GM19463 (cell line): Measurements from ENCODE around the gene RASL10B.
"Not testable (repeated sequence)": the region's sequence is repeated elsewhere in the genome, so short reads cannot be mapped to it uniquely, and the experiment has no call there.

Source experiments
- ATAC-seq: cut with Tn5 transposase; IDR thresholded peaks from one replicate; pipeline ENCODE4 v1.9.1; 2021; ENCODE audit warnings: mild to moderate bottlenecking, moderate library complexity; ENCODE audit not compliant: unreplicated experiment

Gene RASL10B

DNA sequence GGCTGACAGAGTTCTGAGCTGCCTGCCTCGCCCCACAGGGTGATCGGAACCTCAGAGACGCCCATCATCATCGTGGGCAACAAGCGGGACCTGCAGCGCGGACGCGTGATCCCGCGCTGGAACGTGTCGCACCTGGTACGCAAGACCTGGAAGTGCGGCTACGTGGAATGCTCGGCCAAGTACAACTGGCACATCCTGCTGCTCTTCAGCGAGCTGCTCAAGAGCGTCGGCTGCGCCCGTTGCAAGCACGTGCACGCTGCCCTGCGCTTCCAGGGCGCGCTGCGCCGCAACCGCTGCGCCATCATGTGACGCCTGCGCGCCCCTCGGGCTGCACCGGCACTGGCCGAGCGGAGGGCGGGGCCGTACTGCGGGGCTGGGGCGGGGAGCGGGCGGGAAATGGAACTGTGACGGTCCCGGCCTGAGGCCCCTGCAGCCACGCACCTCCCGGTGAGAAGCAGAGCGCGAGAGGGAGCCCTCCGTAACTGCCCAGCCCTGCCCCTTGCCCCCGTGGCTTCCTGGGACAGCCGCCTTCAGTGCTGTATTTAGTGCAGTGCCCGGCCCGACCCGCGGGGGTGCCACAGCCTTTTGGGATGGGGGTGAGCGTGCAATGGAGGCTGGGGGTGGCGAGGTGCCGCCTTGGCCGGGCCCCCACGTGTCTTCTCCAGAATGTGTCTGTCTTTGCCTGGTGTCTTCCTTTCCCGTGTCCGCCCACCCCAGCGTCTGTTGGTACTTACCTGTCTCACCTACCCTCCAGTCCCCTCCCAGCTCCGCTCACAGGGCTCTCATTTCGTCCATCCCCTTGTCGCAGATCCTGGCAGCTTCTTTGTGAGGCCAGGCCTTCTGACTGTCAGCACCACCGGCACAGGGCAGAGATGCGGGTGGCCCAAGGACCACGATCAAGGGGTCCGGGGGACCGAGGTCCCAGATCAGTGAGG, 9.8 kb downstream of the RASL10B start:
- no peak for ATAC-seq

DNA sequence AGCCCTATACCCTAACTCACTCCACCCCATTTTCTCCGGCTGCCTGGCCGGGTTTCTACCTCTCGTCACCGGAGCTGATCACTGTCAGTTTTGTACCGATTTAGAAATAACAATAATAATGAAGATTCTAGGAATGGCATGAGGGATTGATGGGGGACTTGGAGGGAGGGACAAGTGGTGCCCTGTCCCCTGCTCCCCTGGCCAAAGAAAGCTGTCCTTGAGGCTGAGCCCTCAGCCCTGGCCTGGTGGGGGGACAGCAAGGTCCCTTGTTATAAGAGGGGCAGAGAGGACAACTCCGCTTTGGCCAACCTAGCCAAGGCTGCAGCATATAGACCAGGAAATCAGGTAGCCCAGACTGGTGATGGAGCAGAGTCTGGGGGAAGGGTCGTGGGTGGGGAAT, 11.1 kb downstream of the RASL10B start:
- ATAC-seq: no peak

DNA sequence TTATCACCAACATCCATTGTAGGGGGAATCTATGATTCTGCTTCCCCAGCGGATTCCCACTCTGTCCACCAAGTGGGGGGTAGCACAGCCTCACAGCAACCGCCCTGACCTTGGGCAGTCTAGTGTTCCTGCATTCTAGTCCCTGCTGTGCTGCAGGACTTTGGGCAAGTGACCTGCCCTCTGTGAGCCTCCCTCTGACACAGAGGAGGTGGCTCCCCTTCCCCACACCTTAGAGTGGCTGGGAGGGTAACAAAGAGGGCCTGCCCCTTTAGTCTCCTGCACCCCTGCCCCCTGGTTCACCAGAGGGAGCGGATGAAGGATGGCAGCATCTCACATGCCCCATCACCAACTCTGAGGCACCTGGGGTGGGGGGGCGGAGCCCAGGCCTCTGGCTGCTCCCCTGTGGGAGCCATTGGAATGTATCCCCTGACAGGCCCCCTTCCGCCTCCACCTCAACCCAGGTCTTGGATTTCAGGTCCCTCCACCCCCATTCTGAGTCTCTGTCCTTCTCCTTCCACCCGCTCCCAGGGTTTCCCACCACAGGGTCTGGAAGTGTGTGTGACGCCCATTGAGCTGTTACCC, 11.5 kb downstream of the RASL10B start:
- ATAC-seq: no peak

DNA sequence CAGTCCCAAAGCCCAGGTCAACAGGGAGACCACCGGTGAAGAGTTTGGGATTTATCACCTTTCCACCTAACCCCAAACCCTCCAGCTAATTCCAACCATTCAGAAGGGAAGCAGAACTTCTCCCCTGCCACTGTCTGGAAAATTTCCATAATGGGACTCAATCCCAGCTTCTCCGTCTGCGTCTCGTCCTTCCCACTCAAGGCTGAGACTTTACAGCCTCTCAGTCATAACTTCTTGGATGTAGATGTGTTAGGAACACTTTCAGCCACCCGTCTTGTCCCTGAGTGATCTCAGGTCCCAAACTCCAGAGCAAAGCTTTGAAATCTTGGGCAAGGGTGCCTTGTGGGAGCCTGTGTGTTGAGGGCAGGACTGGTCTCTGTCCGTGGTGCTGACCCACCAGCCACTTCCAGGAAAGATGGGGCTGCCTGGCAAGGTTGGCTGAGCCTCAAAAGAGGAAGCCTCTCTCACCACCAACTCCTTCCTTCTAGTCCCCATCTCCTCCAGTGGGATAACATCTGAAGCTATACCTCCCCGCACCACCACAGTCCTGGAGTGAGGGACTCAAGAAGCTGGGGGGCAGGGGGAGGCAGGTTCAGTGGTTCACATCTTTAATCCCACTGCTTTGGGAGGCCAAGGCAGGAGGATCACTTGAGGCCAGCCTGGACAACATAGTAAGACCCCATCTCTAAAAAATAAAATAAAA, 12.3 kb downstream of the RASL10B start:
- ATAC-seq: no peak

DNA sequence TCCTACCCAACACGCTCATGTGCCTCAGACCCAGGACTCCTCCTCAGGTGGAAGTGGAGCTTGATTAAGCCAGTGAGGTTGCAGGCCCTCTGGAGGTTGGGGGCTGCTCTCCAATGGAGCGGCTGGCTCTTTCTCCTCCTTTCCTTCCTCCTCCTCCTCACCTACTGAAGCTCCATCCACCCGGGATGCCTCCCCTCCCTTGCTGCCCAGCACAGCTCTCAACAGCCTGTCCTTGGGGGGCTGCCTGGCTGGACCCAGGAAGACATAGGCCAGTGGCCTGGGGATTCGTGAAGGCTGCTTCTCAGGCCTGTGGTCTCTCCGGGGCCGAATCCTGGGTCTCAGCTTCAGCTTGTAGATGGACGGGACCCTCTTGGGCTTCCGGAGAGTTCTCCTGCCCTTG, 13.4 kb downstream of the RASL10B start:
- ATAC-seq: no peak

DNA sequence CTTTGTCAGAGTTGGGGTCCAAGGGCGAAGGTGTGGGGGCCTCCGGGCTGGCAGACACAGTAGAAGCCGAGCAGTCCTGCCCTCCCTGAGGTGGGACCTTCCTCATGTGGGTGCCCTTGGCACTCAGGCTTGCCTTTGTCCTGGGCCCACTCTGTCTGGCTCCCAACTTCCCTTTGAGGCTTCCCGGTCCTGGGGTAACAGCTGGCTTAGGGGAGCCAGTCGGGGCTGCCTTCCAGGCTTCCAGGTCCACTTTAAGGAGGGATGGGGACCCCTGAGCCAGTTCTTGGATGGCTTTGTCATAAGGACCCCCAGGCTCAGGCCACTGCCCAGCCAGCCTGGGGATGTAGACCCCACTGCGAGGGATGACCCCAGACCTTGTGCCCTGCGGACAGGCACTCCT, 13.8 kb downstream of the RASL10B start:
- ATAC-seq: no peak

DNA sequence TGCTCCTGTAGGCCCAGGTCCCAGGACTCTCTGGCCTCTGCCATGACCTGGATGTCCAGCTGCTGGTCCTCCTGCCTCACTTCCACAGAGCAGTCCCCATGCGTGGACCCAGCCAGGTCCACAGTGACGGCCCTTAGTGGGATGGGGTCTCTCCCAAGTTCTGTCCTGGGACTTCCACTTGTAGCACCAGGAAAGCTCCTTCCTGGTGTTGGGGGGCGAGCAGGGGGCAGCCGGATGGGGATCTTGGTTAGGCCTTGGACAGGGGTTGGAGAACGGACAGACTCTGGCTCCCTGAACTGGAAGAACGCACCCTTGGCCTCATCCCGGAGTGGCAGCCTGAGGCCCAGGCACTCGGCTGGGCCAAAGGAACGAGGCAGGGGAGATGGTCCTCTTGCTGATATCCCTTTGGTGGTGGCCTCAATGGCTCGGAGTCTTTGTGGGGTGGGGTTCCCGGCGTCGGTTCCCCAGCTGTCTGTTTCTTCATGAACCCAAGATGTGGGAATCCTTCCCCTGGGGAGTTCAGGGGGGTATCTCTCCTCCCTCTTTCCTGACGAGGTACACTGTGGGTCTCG, 14.4 kb downstream of the RASL10B start:
- ATAC-seq: no peak

DNA sequence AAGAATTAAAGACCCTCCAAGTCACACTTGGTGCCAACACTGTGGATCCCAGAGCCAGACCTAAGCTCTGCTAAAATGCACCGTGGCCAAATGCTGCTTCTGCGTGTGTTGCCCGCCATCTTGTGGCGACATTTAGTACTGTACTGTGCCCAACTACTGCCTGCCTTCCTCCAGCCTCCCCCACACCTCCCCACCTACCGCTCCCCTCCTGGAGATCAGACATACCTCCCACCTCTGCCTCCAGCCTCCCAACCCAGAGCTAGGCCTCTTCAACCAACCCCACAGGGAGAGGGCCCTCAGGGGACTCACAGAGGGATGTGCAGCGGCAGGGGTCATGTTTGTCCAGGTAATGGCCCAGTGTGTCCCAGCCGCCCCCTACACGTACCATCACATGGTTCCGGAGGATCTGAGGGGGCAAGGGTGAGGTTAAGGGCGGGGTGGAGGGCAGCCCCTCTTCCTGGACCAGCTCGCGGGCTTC, 16.1 kb downstream of the RASL10B start:
- ATAC-seq: no peak

DNA sequence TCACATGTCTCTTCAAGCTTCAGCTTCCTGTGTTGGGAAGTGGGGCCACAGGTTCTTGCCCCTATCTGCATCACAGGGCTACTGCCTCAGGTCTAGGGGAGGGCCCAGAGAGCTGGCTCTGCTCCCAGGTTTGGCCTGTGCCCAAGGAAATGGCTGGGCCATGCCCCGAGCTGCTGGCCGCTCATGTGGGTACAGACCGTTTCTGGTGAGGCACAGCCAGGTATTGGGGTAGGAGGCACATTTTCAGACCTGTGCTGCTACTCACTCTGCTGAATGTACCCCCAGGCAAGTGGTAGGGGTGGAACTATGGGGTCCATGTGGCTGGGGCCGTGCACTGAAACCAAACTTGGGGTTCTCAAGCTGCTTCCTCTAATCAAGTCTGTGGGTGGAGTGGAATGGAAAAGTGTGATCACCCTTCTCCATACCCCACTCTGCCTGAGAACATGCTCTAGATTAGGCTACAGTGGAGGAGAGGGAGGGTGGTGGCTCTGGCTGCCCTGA, 17.0 kb downstream of the RASL10B start:
- ATAC-seq: no peak

DNA sequence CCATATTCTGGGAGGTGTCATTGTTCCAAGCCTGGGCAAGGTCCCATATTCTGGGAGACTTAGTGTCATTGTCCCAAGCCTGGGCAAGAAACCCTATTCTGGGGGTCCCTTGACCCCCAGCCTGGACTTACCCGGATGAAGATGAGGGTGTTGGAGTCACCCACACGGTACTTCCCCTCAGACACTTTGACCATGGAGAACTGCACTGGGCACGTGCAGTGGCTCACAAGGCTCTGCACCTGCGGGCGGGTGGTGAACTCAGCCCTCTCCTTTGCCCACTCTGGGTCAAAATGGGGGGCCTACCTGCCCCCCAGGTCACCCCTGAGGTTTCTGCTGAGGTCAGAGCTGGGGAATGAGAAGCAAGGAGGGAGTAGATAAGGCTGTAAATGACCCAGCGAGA, 17.5 kb downstream of the RASL10B start:
- no peak for ATAC-seq

DNA sequence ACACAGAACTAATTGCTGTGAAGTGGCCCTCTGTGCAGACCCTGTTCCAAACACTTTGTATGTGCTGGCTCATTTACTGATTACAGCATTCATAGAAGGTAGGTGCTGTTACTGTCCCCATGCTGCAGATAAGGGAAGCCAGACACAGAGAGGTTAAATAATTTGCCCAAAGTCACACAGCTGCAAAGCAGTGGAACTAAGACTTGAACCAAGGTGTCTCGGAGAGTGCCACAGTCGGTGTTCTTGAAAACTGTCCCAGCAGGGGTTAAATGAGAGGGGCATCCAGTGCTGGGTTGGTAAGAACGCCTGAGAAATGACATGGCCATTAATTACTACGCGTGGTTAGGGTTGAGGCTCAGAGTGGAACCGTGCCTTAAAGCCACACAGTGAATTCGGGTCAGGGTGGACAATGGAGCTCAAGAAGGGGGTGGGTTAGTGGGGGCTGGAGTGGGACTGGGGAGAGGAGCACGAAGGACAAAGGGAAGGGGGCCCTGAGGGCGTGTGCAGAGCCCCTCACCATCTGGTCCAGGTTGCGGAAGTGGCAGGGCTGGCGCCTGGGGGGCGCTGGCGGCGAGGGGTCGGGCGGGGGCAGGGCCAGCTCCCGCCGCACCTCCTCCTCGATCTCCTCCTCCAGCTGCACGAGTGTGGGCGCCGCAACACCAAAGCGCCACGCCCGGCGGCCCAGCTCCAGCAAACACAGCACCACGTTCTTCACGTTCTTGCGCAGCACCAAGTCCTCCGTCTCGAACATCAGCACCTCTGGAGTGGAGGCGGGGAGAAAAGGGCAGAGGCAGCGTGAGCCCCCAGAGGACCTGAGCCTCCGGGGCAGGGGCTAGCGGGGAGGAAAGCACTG, 18.3 kb downstream of the RASL10B start:
- ATAC-seq: no peak

DNA sequence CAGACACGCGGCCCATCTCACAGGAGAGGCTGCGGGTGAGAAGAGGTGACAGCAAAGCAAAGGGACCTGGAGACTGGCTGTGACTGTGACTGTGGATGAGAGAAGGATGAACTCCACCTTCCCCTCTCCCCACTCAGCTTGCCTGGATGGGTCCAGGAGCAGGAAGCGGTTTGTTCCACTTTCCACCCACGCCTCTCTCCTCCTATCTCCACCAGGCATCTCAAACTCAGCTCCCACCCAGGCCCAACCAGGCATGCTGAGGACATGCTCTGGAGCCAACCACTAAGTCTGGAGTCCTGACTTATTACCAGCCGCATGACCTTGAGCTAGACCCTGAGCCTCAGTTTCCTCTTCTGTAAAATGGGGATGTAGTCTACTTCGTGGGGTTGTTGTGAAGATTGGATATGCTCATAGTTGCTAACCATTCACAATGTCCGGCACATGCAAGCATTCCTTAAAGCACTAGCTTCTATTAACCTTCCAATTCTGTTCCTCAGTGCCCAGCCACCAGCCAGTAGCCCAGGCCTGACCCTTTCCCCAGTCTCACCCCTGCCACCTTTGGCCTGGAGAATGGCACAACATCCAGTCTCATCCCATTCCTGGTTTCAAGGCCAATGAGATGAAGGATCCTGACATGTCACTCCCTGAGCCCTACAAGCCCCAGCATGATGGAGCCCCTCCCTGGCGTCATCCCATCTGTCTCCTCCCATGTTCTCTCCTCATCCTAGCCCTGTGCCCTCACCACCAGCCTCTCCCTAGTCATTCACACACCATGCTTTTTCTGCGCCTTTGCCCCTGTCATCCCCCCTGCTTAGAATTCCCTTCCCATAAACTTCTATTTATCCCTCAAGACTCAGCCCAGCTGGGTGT, 19.3 kb downstream of the RASL10B start:
- ATAC-seq: no peak

DNA sequence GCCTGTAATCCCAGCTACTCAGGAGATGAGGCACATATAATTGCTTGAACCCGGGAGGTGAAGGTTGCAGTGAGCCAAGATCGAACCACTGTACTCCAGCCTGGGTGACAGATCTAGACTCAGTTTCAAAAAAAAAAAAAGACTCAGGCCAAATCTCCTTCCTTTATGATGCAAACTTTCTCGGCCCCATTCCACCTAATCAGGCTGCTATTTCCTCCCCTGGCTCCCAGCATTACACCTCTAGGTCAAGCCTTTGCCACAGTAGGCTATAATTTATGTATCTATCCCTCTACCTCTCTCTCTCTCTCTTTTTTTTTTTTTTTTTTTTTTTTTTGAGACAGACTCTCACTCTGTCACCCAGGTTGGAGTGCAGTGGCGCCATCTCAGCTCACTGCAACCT, 20.1 kb downstream of the RASL10B start:
- ATAC-seq: not testable (repeated sequence)

DNA sequence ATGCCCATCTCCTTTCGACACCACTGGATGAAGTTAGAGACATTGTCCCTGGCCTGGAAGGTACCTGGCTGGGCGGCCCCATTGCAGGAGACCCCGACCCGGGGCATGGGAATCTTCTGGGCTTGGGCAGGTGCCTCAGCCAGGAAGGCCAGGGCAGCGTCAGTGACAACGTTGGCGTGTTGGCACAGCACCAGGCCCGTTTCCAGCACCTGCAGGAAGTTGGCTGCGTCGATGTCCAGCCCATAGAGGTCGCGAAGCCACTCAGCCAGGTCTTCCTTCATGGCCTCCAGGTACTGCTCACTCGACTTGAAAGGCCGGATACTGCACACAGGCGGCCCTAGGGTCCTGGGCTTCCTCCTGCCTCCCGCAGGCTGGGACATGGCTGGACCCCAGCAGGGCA, 21.0 kb downstream of the RASL10B start:
- ATAC-seq: no peak

DNA sequence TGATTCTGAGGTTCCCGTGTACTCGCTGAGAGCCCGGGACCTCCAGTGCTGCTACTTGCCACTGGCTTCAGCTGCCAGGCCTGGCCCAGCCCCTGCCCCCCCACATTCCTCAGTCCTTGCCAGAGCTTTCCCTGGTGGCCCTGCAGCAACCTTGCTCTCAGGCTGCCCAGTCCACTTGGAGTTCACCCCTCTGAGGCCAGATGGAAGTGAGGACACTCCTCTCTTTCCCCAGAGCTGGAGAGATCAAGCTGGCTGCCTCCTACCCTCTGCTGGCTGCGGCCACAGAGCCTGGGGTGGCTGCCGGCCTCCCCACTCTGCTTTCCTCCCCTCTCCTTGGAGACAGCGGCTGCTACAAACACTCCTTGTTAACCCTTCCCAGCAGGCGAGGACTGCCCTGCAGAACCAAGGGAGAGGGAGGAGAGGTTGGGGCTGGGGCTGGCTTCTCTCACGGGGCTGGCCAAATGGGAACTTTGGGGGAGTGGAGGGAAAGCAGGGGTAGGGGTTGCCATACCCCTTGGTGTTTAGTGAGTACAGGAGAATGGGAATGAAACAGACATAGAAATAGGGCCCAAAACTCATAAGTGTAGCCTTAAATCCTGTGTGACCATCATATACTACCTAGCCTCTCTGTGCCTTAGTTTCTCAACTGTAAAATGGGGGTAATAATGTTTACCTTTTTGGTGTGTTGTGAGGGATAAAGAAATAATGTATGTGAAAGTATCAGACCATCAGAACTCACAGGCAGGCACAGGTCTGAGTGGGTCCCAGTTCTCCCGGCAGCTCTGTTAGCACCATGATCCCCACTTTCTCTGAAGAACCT, 21.7 kb downstream of the RASL10B start, which contains the start of gene GAS2L2:
TSS of gene GAS2L2 (minus strand) at position 295 of the 820 bp plus-strand sequence. CDS start 389 bp downstream, outside the sequence.
- ATAC-seq: no peak

DNA sequence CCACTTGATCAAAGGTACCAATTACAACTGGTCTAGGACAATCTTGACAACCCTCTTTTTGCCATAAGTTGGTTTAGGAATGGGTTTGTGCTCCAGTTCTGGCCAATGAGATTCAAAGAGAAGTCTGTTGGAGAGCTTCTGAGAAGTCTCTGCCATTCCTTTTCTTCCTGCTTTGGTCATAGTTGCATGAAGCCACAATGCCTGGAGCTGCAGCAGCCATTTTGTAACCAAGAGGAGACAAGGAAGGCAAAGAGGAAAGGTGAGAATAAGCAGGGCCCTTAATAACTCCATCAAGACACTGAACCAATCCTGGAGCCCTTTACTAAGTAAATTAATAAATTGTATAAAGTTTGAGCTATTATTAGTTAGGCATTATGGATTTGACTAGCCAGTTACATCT, 25.8 kb downstream of the RASL10B start:
- no peak for ATAC-seq

DNA sequence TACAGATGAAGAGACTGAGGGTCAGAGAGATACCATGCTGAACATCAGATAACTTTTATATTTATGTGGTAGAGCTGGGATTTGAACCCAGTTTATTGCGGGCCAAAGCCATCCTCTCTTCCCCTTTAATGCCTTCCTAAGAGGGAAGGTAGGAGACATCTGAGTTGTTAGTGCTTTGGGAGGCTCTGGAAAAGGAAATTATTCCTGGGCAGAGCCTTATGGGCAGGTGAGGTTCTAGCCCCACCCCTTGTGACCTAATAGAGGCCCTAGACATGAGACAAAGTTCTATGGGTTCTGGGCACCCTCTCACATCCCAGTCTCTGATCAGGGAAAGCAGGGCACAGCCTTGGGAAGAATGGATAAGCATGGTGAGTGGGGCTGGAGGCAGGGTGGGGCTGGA, 29.1 kb downstream of the RASL10B start, which contains the start of gene C17orf50:
TSS of gene C17orf50 (plus strand) at position 301 of the 400 bp plus-strand sequence. CDS start at position 356, 55 bp downstream.
- ATAC-seq: no peak

DNA sequence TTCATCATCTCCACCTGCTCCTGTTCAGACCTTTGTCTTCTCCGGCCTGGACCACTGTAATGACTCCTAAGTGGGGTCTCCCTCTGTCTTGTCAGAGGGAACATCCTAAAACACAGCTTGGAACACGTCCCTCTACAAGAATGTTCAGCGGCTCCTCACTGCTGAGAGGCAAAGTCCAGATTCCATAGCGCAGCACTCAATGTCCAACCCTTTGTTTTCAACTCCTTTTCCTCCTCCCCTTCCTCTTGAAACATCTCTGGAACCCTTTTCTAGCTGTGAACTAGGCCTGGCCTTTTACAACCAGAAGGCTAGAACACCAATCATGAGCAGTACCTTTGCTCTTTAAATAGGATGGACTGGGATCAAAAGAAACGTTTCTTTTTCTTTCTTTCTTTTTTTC, 30.2 kb downstream of the RASL10B start:
- ATAC-seq: no peak
